NCI-H526 treated with DMSO at 0.1 percent for 48 hours (cell line): ENCODE data around the gene COPS7A.
A peak's percentile ranks its signal among the peaks of the same experiment; 100 is the strongest.

Experiments used
- DNase-seq: peaks from one replicate; lab custom pipeline; 2025; lab: John Stamatoyannopoulos, UW

The COPS7A gene, protein sequence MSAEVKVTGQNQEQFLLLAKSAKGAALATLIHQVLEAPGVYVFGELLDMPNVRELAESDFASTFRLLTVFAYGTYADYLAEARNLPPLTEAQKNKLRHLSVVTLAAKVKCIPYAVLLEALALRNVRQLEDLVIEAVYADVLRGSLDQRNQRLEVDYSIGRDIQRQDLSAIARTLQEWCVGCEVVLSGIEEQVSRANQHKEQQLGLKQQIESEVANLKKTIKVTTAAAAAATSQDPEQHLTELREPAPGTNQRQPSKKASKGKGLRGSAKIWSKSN

DNA sequence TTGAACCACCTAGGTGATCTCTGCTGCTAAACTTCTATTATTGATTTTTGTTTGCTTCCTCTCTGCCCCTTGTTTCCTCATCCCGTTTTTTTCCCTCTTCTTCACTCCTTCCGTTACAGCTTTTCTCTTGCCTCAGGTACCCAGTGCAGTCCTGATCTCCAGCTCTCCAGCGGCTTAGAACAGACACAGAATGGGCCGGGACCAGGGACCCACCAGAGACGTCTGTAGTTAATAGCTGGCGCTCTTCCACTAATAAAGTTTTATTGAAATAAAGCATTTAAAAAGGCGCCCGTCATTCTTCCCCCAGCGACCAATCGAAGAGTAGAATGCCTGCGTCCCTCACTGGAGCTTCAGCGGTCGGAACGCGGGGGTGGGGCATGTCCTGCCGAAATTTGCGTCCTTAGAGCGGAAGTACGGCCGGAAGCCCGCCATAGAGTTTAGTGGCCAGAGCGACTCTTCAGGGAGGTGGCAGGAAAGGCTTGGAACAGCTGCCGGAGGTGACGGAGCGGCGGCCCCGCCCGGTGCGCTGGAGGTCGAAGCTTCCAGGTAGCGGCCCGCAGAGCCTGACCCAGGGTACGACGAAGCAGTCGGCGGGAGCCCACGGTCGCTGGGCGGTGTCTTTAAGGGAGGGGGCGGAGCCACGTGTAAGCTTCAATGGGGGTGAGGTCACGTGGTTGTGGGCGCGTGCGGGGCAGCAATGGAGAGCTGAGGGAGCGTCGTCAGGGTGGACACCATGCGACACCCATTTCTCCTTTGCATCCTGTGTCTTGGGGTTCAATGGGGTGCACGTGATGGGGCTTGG, at the start of gene COPS7A:
Gene COPS7A (plus strand): TSS at position 440 of the 802 bp plus-strand sequence. CDS start 611 bp downstream, outside the sequence.
- DNase-seq = peak; percentile 99

DNA sequence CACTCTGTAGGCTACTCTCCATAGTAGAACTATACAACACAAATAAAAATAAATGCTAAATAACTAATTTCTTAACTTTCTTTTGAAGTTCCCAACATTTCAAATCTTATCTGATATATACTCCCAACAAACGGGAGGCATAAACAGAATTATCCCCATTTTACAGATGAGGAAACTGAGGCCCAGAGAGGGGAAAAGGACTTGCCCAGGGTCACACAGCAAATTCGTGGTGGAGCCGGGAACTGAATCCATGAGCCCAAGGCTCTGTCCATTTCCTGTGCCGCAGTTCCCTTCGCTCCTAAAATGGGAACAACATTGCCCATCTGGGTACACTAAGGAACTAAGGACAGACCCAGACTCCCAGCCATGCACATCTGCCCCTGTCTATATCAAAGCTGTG, 46.9 kb upstream of the COPS7A start:
- DNase-seq = no peak

DNA sequence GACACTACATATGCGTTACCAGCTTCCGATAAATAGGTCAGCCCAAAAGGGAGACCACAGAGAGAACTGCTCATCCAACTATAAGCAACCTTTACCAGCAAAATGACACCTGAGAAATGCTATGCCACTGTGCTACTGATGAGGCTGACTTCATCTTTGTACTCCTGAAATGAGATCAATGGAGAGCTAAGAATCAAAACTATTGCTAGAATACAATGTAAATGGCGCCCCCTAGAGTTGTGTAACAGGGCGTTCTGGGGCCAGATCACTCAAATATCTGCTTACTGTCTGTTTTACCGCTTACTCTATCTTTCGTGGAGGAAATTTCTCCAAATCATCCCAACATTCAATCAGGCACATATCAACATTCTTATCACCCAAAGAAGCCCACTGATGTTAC, 39.2 kb upstream of the COPS7A start:
- peak; percentile 4 for DNase-seq

DNA sequence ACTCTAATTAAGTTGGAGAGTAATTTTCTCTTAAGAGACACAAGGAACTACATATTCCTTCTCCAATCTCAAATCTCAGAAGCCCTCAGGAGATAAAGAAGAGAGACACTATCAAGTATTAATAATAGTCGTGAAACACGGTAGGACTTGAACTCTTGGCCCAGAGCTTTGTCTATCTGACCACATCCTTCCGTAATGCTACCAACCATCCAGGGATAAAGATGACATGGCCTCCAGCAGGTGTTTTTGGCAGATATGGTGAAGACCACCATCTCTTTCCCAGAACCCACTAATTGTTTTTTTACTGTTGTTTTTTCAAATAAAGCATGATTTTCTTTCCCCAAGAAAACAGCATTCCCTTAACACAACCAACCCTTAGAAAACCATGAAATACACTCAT, 38.0 kb upstream of the COPS7A start:
- DNase-seq = no peak

DNA sequence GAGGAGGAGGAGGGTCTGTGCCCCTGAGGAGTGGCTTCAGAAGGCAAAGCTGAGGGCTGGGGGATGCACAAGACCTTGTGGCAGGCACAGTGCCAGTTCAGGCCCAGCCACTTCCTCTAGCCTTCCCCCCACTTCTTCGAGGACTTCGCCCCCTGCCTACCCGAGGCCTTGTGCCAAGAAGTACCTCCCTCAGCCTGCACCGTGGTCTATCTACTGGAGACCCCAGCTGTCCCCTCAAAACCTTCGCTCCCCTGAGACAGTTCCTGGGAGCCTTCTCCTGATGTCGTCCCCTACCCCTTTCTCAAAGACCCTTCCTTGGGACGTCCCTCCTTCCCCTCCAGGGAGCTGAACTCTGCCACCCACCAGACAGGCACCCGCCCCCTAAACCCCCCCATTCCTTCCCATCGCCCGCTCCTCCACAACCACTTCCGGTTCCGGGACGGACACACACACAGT, 35.3 kb upstream of the COPS7A start:
- no peak for DNase-seq

DNA sequence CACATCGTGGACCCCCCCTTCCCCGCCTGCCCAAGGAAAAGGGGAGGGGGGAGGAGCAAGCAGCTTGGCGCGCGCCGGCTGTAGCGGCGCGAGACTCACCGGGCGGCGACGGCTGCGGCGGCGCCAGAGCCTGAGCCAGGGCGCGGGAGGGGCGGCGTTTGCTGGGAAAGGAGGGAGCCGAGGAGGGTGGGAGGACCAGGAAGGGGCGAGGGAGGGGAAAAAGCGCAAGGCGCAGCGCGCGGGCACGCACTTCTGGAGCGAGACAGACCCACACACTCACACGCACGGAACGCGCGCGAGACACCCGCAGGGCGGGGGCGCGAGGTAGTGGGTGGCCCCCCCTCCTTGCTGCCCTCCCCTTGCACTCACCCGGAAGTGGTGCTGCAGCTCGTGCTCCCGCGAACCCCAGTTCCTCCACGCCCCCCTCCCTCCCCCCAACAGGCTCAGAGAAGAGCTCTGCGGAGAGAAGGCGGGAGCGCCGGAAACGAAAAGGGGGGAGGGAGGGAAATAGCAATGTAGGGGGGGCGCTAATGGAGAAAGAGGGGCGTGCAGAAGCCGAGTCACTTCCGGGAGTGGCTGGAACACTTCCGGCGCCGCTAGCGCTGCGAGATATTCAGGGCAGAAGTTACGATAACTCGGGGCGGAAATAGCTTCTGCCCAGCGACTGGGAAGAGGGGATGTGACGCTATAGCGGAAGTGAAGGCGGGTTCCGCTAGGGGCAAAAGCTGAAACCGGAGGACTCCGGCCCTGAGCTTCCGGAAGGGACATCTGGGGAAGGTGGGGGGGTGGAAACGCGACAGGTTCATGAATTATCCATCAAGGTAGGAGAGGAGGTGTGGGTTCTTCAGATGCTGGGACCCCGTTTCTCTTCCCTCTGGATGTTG, 34.6 kb upstream of the COPS7A start, which contains the start of gene ZNF384:
Gene ZNF384 (minus strand): TSS at position 377 of the 884 bp plus-strand sequence. CDS start 9,855 bp downstream, outside the sequence.
- DNase-seq = peak; percentile 96

DNA sequence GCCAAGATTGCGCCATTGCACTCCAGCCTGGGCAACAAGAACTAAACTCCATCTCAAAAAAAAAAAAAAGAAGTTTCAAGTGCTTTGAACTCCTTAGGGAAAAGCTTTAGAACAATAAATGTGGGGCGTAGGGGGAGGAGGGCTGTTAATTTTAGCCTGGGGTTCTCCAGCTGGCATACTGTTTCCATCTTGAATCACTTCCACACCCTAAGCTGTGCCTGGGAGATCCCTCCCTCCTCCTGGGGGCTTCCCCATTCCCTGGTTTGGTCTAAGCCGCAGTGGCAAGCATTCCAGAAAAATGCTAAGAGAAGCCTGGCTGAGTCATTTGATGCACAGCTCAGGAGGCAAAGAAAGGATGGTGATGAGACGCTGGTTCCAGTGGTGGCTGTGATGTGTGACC, 32.4 kb upstream of the COPS7A start:
- DNase-seq = no peak

DNA sequence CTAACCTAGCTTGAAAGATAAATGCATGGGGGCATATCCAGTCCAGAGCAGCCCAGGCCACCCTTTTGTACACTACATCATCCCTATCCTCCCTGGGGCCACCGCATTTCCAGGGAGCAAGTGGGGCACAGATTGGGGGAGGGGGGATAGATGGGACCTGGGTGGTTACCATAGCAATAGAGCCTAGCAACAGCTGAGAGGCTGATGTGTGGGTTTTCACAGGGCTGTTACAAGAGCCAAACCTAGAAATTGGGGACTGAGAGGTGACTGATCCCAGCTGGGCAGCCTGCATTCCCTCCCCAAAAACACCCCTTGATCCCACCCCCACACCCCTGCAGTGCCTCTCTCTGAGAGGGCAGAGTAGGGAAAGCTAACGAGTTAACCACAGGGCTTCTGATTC, 31.0 kb upstream of the COPS7A start:
- no peak for DNase-seq

DNA sequence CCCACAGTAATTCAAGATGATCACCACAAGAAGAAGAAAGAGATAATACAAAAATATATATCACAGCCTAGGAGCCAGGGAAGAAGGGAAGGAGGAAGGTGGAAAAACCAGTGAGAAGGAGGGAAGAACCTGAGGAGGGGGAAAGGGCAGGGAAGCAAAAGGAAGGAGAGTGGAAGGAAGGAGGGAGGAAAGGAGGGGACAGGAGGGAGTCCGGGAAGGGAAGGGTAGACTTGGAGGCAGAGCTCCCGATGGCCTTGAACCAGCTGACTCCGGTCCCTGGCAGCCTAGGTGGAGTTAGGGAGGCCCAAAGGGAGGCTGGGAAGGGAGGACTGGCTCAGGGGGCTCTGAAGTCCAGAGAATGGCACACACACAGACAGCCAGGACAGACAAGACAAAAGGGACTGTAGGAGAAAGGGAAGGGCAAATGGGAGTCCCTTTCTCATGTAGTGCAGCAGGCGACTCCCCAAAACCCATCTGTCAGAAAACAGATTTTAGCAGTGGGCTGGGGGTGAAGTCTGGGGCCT, 30.0 kb upstream of the COPS7A start:
- DNase-seq = no peak

DNA sequence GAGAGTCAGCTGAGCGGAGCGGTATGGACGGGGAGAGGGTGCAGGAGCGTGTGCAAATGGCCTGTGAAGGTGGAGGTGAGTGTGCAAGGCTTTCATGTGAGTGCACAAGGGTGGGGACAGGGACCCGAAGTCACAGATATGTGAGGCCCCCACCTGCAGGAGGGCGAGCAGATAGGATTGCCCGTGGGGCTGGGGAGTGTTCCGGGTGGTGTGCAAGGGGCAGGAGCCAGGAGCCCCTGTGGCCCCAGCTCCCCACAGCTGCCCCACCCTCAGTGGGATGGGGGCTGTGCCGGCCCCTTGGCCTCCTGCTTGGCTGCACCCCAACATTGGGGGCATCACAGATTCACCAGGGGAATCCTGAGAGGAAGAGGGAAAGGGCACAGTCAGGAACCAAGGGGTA, 29.1 kb upstream of the COPS7A start:
- no peak for DNase-seq

DNA sequence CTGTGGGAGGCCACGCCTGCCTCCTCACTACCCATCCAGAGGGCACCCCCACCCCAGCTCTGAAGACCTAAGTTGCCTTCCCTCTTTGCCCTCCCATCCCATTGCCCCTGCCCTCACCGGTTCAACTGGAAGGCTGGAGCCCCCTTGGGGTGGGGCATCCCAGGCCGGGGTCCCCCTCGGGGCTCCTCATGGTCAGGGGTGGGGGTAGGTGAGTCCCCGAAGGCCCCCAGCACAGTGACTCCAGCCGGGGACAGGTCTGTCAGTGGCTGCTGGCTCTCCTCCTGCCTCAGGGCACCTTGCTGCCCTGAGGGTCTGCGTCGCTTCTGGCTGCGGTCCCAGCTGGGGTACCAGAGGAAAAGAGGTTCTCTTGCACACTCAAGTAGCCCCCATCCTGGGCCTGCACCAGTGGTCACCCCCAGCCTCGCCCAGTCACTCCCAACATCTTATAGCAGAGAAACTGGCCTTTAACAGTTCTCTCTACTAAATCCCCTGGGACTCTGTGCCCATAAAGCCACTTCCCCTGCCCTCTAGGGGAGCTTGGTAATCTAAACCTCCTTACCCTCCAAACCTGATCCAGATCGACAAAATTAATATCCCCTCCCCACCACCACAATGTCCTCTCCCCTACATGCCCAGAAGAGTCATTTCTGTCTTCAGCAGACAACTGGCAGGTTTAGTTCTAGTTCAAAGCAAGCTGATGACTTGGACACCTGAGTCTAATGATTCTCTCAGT, 28.4 kb upstream of the COPS7A start:
- no peak for DNase-seq

DNA sequence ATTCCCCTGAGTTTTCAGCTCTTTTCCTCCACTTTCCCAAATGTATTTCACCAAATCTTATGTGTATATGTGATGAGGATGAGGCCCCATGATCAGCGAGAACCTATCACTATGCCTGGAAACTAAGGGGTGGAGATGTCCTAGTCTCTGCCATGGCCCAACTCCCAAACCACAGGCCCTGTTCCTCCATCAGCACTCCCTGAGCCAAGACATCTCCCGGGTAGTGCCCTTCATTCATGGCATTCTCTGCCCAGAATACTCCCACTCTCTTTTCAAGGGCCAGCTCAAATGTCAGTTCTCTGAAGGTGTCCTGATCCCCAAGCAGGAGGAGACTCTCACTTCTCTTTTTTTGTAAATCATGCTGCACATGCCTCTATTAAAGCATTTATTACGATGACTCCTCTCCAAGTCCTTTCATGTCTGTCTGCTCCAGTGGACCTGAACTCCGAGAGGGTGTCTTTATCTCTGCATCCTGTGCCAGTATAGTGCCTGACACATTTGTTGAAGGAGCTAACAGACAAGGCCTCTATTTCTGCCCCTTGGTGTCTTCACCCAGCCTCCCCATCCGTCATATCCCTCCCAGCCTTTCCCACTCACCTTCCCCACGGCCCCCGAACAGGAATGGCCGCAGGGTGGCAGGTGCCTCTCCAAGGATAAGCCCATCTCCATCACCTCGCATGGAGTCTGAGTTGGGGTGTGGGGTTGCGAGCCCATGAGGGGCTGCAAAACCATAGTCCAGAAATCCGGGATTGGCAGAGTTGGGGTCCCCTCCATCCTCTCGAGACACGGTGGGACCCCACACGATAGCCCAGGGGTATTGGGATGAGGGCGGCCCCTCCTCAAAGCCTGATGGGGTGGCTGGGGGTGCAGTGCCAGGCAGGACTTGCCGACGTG, 26.9 kb upstream of the COPS7A start:
- DNase-seq = no peak

DNA sequence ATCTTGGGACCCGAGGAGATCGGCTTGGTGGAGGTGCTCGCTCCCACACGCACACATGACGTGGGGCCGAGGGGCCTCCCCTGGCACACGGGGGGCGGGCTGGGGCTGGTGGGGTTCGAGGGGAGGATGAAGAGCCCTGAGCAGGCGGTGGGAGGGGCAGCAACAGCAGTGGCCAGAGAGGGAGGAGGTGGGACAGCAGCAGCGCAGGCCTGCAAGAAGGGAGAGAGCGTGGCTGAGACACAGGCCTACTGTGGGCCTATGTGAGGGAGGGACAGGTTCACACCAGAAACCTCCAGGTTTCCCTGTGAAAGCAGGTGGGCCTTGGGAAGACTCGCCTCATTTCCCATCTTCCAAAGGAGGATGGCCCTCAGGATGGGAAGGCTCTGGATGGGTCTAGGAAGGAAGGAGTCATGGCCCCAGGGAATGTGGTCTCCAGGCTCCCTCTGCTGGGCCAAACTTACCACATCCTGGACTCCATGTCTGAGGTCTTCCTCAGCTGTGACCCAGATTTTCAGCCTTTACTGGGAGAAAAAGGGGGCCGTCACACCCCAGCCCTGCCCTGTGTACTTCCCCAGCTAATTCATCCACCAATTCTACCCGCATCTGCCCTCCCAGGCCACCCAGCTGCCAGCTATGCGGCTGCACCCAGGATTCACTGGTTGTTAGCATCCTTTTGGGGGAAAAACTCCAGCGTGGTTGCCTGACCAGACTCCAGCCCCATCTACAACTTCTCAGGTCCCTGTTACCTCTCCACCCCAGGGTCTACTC, 26.1 kb upstream of the COPS7A start:
- no peak for DNase-seq

DNA sequence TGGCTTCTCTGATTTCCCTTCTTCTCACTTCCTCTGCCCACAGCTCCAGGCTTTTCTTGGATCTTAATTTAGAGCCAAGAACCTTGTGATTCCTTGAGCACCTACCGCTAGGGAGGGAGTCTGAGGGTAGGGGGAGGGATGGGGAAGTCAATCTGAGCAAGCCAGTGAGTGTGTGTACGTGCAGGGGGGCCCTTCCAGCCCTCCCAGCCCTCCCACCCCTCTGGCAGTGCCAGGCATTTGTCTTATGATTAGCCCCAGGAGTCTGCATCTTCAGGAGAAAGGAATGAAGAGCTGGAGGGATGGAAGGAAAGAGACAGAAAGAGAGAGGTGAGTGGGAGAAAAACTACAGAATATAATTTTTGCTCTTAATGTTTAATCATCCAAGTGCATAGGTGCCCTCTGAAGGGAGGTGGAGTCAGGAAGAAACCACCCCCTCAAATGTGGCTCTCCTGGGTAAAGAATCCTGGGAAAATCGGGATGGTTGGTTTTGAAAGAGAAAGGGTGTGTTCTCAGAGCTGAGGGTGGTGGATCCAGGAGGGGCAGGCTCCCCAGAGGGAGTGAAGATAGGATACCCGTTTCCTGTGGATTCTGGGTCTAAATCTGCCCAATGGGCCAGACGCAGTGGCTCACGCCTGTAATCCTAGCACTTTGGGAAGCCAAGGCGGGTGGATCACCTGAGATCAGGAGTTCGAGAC, 25.3 kb upstream of the COPS7A start:
- DNase-seq = no peak

DNA sequence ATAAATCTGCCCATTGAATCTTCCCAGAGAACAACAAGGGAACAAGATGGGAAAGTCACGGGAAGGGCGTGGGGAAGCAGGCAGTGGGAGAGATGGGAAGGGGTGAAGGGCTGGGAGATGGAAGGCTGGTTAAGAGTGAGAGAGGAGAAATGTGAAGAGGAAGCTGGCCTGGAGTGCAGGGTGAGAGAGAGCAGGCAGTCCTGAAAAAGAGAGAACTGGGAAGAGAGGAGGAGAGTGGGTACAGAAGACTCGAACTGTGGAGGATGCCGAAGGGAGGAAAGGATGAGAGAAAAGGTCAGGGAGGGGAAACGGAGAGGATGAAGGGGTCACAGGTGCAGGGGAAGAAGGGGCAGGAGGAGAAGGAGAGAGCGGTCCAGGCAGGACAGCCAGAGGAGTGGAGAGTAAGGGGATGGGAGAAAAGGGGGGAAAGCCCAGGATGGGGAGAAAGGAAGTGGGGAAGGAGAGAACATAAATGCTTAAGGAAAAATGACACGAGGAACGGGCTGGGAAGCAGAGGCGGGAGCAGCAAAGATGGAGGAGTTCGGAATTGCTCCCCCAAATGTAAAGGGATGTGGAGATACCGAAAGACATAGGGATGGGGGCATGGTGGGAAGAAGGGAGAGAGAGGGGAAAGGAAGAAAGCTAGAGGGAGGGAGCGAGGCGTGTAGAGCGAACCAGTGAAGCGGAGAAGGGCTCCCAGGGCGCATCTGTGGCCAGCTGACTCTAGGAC, 24.4 kb upstream of the COPS7A start:
- DNase-seq = peak; percentile 21

DNA sequence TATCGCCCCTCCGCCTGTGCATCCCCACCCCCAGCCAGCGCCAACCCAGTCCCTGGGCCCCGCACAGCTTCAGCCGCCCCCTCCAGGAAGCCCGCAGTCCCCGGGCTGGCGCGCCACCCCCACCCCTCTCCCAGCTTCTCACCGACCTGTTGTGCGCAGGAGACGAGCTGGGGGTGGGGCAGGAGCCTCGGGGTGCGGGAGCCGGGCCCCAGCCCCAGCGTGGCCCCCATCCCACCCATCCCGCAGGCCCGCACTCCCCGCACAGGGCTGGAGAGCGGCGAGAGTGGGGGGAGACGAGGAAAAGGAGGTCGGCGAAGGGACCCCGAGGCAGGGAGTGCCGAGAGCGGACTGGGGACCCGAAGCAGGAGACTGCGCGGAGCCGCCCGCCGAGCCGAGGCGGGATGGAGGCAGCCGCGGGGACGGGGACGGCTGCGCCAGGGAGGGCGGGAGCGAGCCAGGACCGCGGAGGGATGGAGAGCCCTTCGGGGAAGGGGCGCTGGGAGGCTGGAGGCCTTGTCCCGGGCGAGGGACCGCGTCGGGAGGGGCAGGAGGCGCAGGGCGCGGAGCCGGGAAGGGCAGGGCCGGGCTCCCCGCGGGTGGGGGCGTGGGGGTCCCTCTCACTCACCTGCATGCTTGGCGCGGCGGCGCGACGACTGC, 23.7 kb upstream of the COPS7A start:
- DNase-seq = no peak

DNA sequence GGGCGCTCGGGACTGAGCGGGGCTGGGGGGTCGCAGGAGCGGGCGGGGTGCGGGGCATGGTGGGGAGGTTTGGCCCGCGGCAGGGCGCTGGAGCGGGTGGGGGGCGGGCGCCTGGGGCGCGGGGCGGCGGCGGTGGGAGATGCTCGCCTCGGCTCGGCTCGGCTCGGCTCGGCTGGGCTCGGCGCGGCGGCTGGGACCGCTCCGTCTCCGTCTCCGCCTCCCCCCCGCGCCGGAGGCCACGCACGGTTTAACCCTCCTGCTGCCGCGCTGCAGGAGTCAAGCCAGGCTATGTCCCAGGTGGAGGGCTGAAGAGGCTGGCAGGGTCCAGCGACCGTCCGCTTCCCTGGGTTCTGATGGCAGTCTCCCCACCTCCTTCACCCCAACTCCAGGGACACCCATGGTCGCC, 23.2 kb upstream of the COPS7A start, which contains the start of gene PIANP:
Gene PIANP (minus strand): TSS at position 170 of the 406 bp plus-strand sequence. CDS start 2,754 bp downstream, outside the sequence.
- DNase-seq = no peak
